Measurements from ENCODE around the gene ANKRD11. TPM values are rescaled to one million over a fixed set of nuclear protein-coding genes. Genes with fewer than 3 reads are reported as not detected.

The ANKRD11 gene
- total RNA-seq, 1 donor from 2014 or later = 164 TPM

DNA sequence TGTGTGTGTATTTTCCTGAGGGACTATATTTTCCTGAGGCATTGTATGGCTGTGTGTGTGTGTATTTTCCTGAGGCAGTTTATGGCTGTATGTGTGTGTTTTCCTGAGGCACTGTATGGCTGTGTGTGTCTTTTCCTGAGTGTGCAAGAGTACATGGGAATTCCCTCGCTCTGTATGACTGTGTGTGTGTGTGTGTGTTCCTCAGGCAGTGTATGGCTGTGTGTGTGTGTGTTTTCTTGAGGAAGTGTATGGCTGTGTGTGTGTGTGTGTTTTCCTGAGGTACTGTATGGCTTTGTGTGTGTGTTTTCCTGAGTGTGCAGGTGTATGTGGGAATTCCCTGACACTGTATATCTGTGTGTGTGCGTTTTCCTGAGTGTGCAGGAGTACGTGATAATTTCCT lies 268.8 kb downstream of the ANKRD11 start:
- H3K36me3 Mint-ChIP-seq (ENCODE audit: low read depth) = peaks cover 18% of the 10 kb centered on the region
- DNase-seq (ENCODE audit: low read depth, low spot score) = no peak
- no peaks in the 10 kb centered on the region for H3K9me3 Mint-ChIP-seq
- no peaks in the 10 kb centered on the region for H3K27me3 Mint-ChIP-seq (ENCODE audit: low read depth)
- peak overlapping the region; percentile 17 for H3K4me3 Mint-ChIP-seq
- H3K27ac Mint-ChIP-seq (ENCODE audit: unreplicated experiment) = no peak overlapping the region
- TF ChIP-seq, protein P1, sequence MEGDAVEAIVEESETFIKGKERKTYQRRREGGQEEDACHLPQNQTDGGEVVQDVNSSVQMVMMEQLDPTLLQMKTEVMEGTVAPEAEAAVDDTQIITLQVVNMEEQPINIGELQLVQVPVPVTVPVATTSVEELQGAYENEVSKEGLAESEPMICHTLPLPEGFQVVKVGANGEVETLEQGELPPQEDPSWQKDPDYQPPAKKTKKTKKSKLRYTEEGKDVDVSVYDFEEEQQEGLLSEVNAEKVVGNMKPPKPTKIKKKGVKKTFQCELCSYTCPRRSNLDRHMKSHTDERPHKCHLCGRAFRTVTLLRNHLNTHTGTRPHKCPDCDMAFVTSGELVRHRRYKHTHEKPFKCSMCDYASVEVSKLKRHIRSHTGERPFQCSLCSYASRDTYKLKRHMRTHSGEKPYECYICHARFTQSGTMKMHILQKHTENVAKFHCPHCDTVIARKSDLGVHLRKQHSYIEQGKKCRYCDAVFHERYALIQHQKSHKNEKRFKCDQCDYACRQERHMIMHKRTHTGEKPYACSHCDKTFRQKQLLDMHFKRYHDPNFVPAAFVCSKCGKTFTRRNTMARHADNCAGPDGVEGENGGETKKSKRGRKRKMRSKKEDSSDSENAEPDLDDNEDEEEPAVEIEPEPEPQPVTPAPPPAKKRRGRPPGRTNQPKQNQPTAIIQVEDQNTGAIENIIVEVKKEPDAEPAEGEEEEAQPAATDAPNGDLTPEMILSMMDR (conservative IDR thresholded peaks at IDR 0.05) = no peak
- peaks cover 9% of the 10 kb centered on the region for H3K4me1 Mint-ChIP-seq

DNA sequence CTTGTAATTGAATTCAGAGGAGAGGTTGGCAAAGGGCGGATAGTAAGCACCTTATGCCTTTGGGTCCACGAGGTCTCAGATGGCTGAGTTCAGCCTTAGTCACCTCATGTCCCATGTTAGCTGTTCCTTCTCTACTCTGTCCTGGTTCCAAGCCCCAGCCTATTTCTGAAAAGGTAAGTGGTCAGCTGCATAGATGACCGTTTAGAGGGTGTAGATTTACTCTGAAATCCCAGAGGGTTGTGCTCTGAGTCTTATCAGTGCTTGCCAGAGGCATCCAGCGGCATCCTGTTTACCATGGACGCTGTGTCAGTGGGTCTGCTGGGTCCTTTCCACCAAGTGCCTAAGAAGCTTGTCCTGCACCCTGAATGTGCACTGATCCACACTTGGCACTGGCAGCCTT lies 271.0 kb downstream of the ANKRD11 start:
- TF ChIP-seq, protein P1 (conservative IDR thresholded peaks at IDR 0.05) = no peak
- Mint-ChIP-seq H3K4me1 (peaks cover 14% of the 10 kb centered on the region), H3K27me3 (ENCODE audit: low read depth) (no peaks in the 10 kb centered on the region), H3K9me3 (no peaks in the 10 kb centered on the region), H3K36me3 (ENCODE audit: low read depth) (peaks cover 4% of the 10 kb centered on the region), H3K27ac (ENCODE audit: unreplicated experiment) (no peak overlapping the region), H3K4me3 (peak overlapping the region; percentile 78)
- DNase-seq (ENCODE audit: low read depth, low spot score) = no peak

Other genes with a start within 250 kb of the ANKRD11 start
- gene SPG7, start 17.8 kb upstream of the ANKRD11 start, total RNA-seq = 134 and 137 TPM in 2 replicates
- gene RPL13, start 70.1 kb upstream of the ANKRD11 start, total RNA-seq = 2,012 and 2,013 TPM in 2 replicates
- gene CPNE7, start 85.2 kb upstream of the ANKRD11 start, total RNA-seq = 2.7 and 3.1 TPM in 2 replicates
- gene DPEP1, start 123.1 kb upstream of the ANKRD11 start, total RNA-seq = 0.21 and 0.41 TPM in 2 replicates
- 93.9 and 102 TPM in 2 replicates for gene CHMP1A, start 167.1 kb upstream of the ANKRD11 start, total RNA-seq
- gene SPATA33, start 167.3 kb upstream of the ANKRD11 start, total RNA-seq = 41.7 and 42.6 TPM in 2 replicates
- gene CDK10, start 196.1 kb upstream of the ANKRD11 start, total RNA-seq = 127 and 131 TPM in 2 replicates
- 8.6 and 10.6 TPM in 2 replicates for gene SPATA2L, start 211.1 kb upstream of the ANKRD11 start, total RNA-seq
- gene VPS9D1, start 230.3 kb upstream of the ANKRD11 start, total RNA-seq = 18.0 and 20.2 TPM in 2 replicates
- gene ZNF276, start 231.0 kb upstream of the ANKRD11 start, total RNA-seq = 31.6 and 32.9 TPM in 2 replicates